GM21423 (cell line): ENCODE results near the gene PTPRN2.

Experiments
- ATAC-seq: cut with Tn5 transposase; IDR thresholded peaks from one replicate; pipeline ENCODE4 v1.9.1; 2021; ENCODE audit warnings: mild to moderate bottlenecking, moderate library complexity; ENCODE audit not compliant: unreplicated experiment

Gene PTPRN2

GRCh38 chr7:158579662-158580646 is 7.7 kb downstream of the PTPRN2 start:
- no peak for ATAC-seq

- no peak for ATAC-seq
Observed at GRCh38 chr7:158576050-158576762, 11.4 kb downstream of the PTPRN2 start.

GRCh38 chr7:158574308-158575036 is 13.2 kb downstream of the PTPRN2 start:
- ATAC-seq, result no peak

- ATAC-seq, result no peak
Observed at GRCh38 chr7:158573310-158573709, 14.3 kb downstream of the PTPRN2 start.

GRCh38 chr7:158572000-158572828 is 15.4 kb downstream of the PTPRN2 start:
- ATAC-seq, result no peak

GRCh38 chr7:158570449-158571170 is 17.0 kb downstream of the PTPRN2 start:
- ATAC-seq, result no peak

GRCh38 chr7:158569858-158570323 is 17.7 kb downstream of the PTPRN2 start:
- ATAC-seq, result no peak

- ATAC-seq, result no peak
Observed at GRCh38 chr7:158568974-158569857, 18.4 kb downstream of the PTPRN2 start.

- ATAC-seq, result no peak
Observed at GRCh38 chr7:158567153-158567603, 20.4 kb downstream of the PTPRN2 start.

GRCh38 chr7:158564663-158565035 is 23.0 kb downstream of the PTPRN2 start:
- no peak for ATAC-seq

- no peak for ATAC-seq
Observed at GRCh38 chr7:158563911-158564662, 23.5 kb downstream of the PTPRN2 start.

- ATAC-seq, result no peak
Observed at GRCh38 chr7:158563051-158563450, 24.6 kb downstream of the PTPRN2 start.

- no peak for ATAC-seq
Observed at GRCh38 chr7:158562517-158562916, 25.1 kb downstream of the PTPRN2 start.

GRCh38 chr7:158561659-158562058 is 26.0 kb downstream of the PTPRN2 start:
- ATAC-seq, result no peak

GRCh38 chr7:158560386-158560785 is 27.2 kb downstream of the PTPRN2 start:
- ATAC-seq, result no peak

GRCh38 chr7:158559356-158559755 is 28.3 kb downstream of the PTPRN2 start:
- no peak for ATAC-seq

GRCh38 chr7:158558816-158559215 is 28.8 kb downstream of the PTPRN2 start:
- no peak for ATAC-seq

GRCh38 chr7:158557441-158557755 is 30.2 kb downstream of the PTPRN2 start:
- ATAC-seq, result no peak
